Measurements from ENCODE around the gene TMEM163. TPM values are rescaled to one million over a fixed set of nuclear protein-coding genes. Genes with fewer than 3 reads are reported as not detected.

TMEM163 gene
- total RNA-seq, 6 donors from 2014 or later, result 19.3 to 71.6 (median 26.7) TPM

GRCh38 chr2:134455426-134455825 lies 263.4 kb downstream of the TMEM163 start:
- no peaks in the 10 kb centered on the region for H3K9me3 ChIP-seq
- ATAC-seq (ENCODE audit: low FRiP score in 2 of 2) (no peak), DNase-seq (no peak)
- peaks cover 0 to 3% (median under 1%) of the 10 kb centered on the region in 4 donors for H3K4me1 ChIP-seq
- H3K4me3 ChIP-seq, result no peak overlapping the region
- H3K36me3 ChIP-seq, result peaks cover 3 to 10% (median 4%) of the 10 kb centered on the region in 4 donors
- no peak for TF ChIP-seq CTCF (IDR thresholded peaks at IDR 0.05)
- TF ChIP-seq EP300 (IDR thresholded peaks at IDR 0.05), result no peak
- TF ChIP-seq POLR2A (IDR thresholded peaks at IDR 0.05), result no peak
- TF ChIP-seq POLR2AphosphoS5 (IDR thresholded peaks at IDR 0.05), result no peak
- 88% methylated on average over 10 of the region's 10 CpGs for WGBS, 2 donors
- no peak overlapping the region for H3K27ac ChIP-seq
- H3K27me3 ChIP-seq, result no peaks in the 10 kb centered on the region

- H3K4me3 ChIP-seq, result no peak overlapping the region
- TF ChIP-seq POLR2AphosphoS5 (IDR thresholded peaks at IDR 0.05) (no peak), CTCF (IDR thresholded peaks at IDR 0.05) (no peak), EP300 (IDR thresholded peaks at IDR 0.05) (no peak), POLR2A (IDR thresholded peaks at IDR 0.05) (no peak)
- H3K4me1 ChIP-seq, result peaks cover 0 to 3% (median 0%) of the 10 kb centered on the region in 4 donors
- 76 to 84% methylated on average over 6 of the region's 6 CpGs for WGBS, 2 donors
- peaks cover 3 to 10% (median 4%) of the 10 kb centered on the region in 4 donors for H3K36me3 ChIP-seq
- H3K9me3 ChIP-seq, result no peaks in the 10 kb centered on the region
- H3K27me3 ChIP-seq, result no peaks in the 10 kb centered on the region
- no peak for DNase-seq
- no peak overlapping the region for H3K27ac ChIP-seq
- no peak for ATAC-seq (ENCODE audit: low FRiP score in 2 of 2)
Measured at GRCh38 chr2:134454931-134455330, 263.9 kb downstream of the TMEM163 start.

GRCh38 chr2:134454426-134454825 lies 264.4 kb downstream of the TMEM163 start:
- no peak for ATAC-seq (ENCODE audit: low FRiP score in 2 of 2)
- no peak overlapping the region for H3K27ac ChIP-seq

GRCh38 chr2:134453973-134454372 lies 264.8 kb downstream of the TMEM163 start:
- no peak for TF ChIP-seq EP300 (IDR thresholded peaks at IDR 0.05)
- no peak for TF ChIP-seq CTCF (IDR thresholded peaks at IDR 0.05)
- TF ChIP-seq POLR2A (IDR thresholded peaks at IDR 0.05), result no peak
- TF ChIP-seq POLR2AphosphoS5 (IDR thresholded peaks at IDR 0.05), result no peak
- no peak for ATAC-seq (ENCODE audit: low FRiP score in 2 of 2)
- WGBS, 2 donors, result 83 to 96% methylated on average over 6 to 10 of the region's 10 CpGs
- H3K4me1 ChIP-seq, result peaks cover 0 to 3% (median 0%) of the 10 kb centered on the region in 4 donors
- peaks cover 3 to 19% (median 9%) of the 10 kb centered on the region in 4 donors for H3K36me3 ChIP-seq
- no peak overlapping the region for H3K4me3 ChIP-seq
- no peak overlapping the region for H3K27ac ChIP-seq
- H3K9me3 ChIP-seq, result no peaks in the 10 kb centered on the region
- H3K27me3 ChIP-seq, result no peaks in the 10 kb centered on the region
- DNase-seq, result no peak

More at GRCh38 chr2:134454426-134454825, 264.4 kb downstream of the TMEM163 start:
- H3K27me3 ChIP-seq, result no peaks in the 10 kb centered on the region
- H3K4me3 ChIP-seq, result no peak overlapping the region
- TF ChIP-seq CTCF (IDR thresholded peaks at IDR 0.05) (no peak), POLR2AphosphoS5 (IDR thresholded peaks at IDR 0.05) (no peak), POLR2A (IDR thresholded peaks at IDR 0.05) (no peak), EP300 (IDR thresholded peaks at IDR 0.05) (no peak)
- 76 to 79% methylated on average over 8 of the region's 8 CpGs for WGBS, 2 donors
- H3K4me1 ChIP-seq, result peaks cover 0 to 3% (median 0%) of the 10 kb centered on the region in 4 donors
- no peaks in the 10 kb centered on the region for H3K9me3 ChIP-seq
- no peak for DNase-seq
- H3K36me3 ChIP-seq, result peaks cover 3 to 14% (median 7%) of the 10 kb centered on the region in 4 donors

- no peaks in the 10 kb centered on the region for H3K9me3 ChIP-seq
- WGBS, 2 donors, result 90 to 95% methylated on average over 4 of the region's 4 CpGs
- no peak for TF ChIP-seq EP300 (IDR thresholded peaks at IDR 0.05)
- no peak for TF ChIP-seq CTCF (IDR thresholded peaks at IDR 0.05)
- TF ChIP-seq POLR2AphosphoS5 (IDR thresholded peaks at IDR 0.05), result no peak
- TF ChIP-seq POLR2A (IDR thresholded peaks at IDR 0.05), result no peak
- no peak for DNase-seq
- peaks cover 3 to 24% (median 11%) of the 10 kb centered on the region in 4 donors for H3K36me3 ChIP-seq
- ATAC-seq (ENCODE audit: low FRiP score in 2 of 2), result no peak
- no peak overlapping the region for H3K4me3 ChIP-seq
- no peaks in the 10 kb centered on the region for H3K27me3 ChIP-seq
- H3K4me1 ChIP-seq, result peaks cover 0 to 3% (median 0%) of the 10 kb centered on the region in 4 donors
- no peak overlapping the region for H3K27ac ChIP-seq
Measured at GRCh38 chr2:134453476-134453875, 265.3 kb downstream of the TMEM163 start.
